H9 (cell line): ENCODE results near the gene ARPC1A. TPM values are rescaled to one million over a fixed set of nuclear protein-coding genes. Genes with fewer than 3 reads are reported as not detected.

Experiments
- DNase-seq: peaks from one replicate; pipeline ENCODE4 v3.0.0-alpha.2; 2017
- H2AFZ ChIP-seq: one replicate; pipeline ENCODE4 v1.6.1; 2013; ENCODE audit warnings: mild to moderate bottlenecking, low read length, control low read depth, moderate library complexity
- H2AK5ac ChIP-seq: 2 replicates; pipeline ENCODE4 v1.6.1; 2013; ENCODE audit warnings: low read length, control low read depth, mixed read lengths; ENCODE audit not compliant: insufficient read length
- H2BK120ac ChIP-seq: one replicate; pipeline ENCODE4 v1.6.1; 2013; ENCODE audit warnings: low read depth, mild to moderate bottlenecking, low read length, control low read depth, inconsistent platforms; ENCODE audit not compliant: poor library complexity, severe bottlenecking
- H2BK12ac ChIP-seq: 2 replicates; pipeline ENCODE4 v1.6.1; 2013; ENCODE audit warnings: low read length, control low read depth, mixed read lengths, low read depth; ENCODE audit not compliant: insufficient read length
- H2BK15ac ChIP-seq: 2 replicates; pipeline ENCODE4 v1.6.1; 2013; ENCODE audit warnings: low read depth, low read length, control low read depth
- H2BK20ac ChIP-seq: one replicate; pipeline ENCODE4 v1.6.1; 2013; ENCODE audit warnings: low read depth, mild to moderate bottlenecking, low read length, control low read depth, inconsistent platforms; ENCODE audit not compliant: poor library complexity, severe bottlenecking
- H2BK5ac ChIP-seq: 2 replicates; pipeline ENCODE4 v1.6.1; 2013; ENCODE audit warnings: low read length, control low read depth, mixed read lengths; ENCODE audit not compliant: insufficient read length
- H3K14ac ChIP-seq: 2 replicates; pipeline ENCODE4 v1.6.1; 2013; ENCODE audit warnings: low read length, control low read depth; ENCODE audit not compliant: insufficient read depth
- H3K18ac ChIP-seq: 2 replicates; pipeline ENCODE4 v1.6.1; 2013; ENCODE audit warnings: low read depth, mild to moderate bottlenecking, mixed read lengths, low read length, control low read depth; ENCODE audit not compliant: insufficient read length
- H3K23ac ChIP-seq: 2 replicates; pipeline ENCODE4 v1.6.1; 2013; ENCODE audit warnings: low read length, control low read depth, mixed read lengths, low read depth; ENCODE audit not compliant: insufficient read length
- H3K23me2 ChIP-seq: 2 replicates; pipeline ENCODE4 v1.6.1; 2013; ENCODE audit warnings: low read depth, mild to moderate bottlenecking, mixed read lengths, low read length, control low read depth; ENCODE audit not compliant: insufficient read length, poor library complexity, severe bottlenecking
- H3K27ac ChIP-seq: 2 replicates; pipeline ENCODE4 v1.5.1; 2013; ENCODE audit warnings: low read length, control low read depth, mixed read lengths, low read depth; ENCODE audit not compliant: insufficient read length
- H3K27me3 ChIP-seq: 2 replicates; pipeline ENCODE4 v1.6.1; 2013; ENCODE audit warnings: low read length, control low read depth, inconsistent platforms; ENCODE audit not compliant: insufficient read depth
- H3K4ac ChIP-seq: 2 replicates; pipeline ENCODE4 v1.6.1; 2013; ENCODE audit warnings: low read depth, mild to moderate bottlenecking, control low read depth, inconsistent platforms, low read length, moderate library complexity
- H3K4me1 ChIP-seq: 2 replicates; pipeline ENCODE4 v1.6.1; 2013; ENCODE audit warnings: low read length, control low read depth, inconsistent platforms; ENCODE audit not compliant: insufficient read depth
- H3K4me2 ChIP-seq: 2 replicates; pipeline ENCODE4 v1.6.1; 2013; ENCODE audit warnings: low read length, control low read depth, mixed read lengths; ENCODE audit not compliant: insufficient read length, insufficient read depth
- H3K56ac ChIP-seq: 2 replicates; pipeline ENCODE4 v1.6.1; 2013; ENCODE audit warnings: low read depth, mild to moderate bottlenecking, mixed read lengths, low read length, control low read depth; ENCODE audit not compliant: insufficient read length
- H3K79me1 ChIP-seq: 2 replicates; pipeline ENCODE4 v1.6.1; 2013; ENCODE audit warnings: low read depth, mild to moderate bottlenecking, moderate library complexity, low read length, control low read depth, inconsistent platforms; ENCODE audit not compliant: insufficient read depth, poor library complexity, severe bottlenecking
- H3K79me2 ChIP-seq: 2 replicates; pipeline ENCODE4 v1.6.1; 2013; ENCODE audit warnings: low read length, control low read depth, inconsistent platforms; ENCODE audit not compliant: insufficient read depth
- H3K9ac ChIP-seq: 2 replicates; pipeline ENCODE4 v1.6.1; 2013; ENCODE audit warnings: low read length, control low read depth, mixed read lengths; ENCODE audit not compliant: insufficient read length; ENCODE audit errors: extremely low read depth
- H3K9me3 ChIP-seq: one replicate; pipeline ENCODE4 v1.6.1; 2013; ENCODE audit warnings: low read depth, low read length, inconsistent platforms; ENCODE audit not compliant: control insufficient read depth
- H3T11ph ChIP-seq: one replicate; pipeline ENCODE4 v1.6.1; 2013; ENCODE audit warnings: mild to moderate bottlenecking, low read length, control low read depth, inconsistent platforms
- H4K20me1 ChIP-seq: one replicate; pipeline ENCODE4 v1.6.1; 2013; ENCODE audit not compliant: control insufficient read depth, insufficient read length, insufficient read depth
- H4K5ac ChIP-seq: 2 replicates; pipeline ENCODE4 v1.6.1; 2013; ENCODE audit warnings: low read depth, mild to moderate bottlenecking, mixed read lengths, low read length, control low read depth; ENCODE audit not compliant: insufficient read length
- H4K8ac ChIP-seq: replicated peaks from 2 replicates; pipeline ENCODE4 v1.6.1; 2013; ENCODE audit warnings: low read length, control low read depth, mixed read lengths, low read depth; ENCODE audit not compliant: insufficient read length
- H4K91ac ChIP-seq: 2 replicates; pipeline ENCODE4 v1.6.1; 2013; ENCODE audit warnings: low read depth, mild to moderate bottlenecking, moderate library complexity, mixed read lengths, low read length, control low read depth; ENCODE audit not compliant: insufficient read length
- H3K27ac Mint-ChIP-seq, 3 experiments: 2 replicates in 2 of 3; 3 replicates in 1 of 3; pipeline ENCODE4 v1.8.0; 2020 to 2021; ENCODE audit warnings: mixed read lengths in 3 of 3, mild to moderate bottlenecking in 1 of 3, moderate library complexity in 1 of 3
- H3K27me3 Mint-ChIP-seq: 2 replicates; pipeline ENCODE4 v1.8.0; 2021; ENCODE audit warnings: low read depth, mild to moderate bottlenecking, moderate library complexity, mixed read lengths
- H3K36me3 Mint-ChIP-seq, 3 experiments: 2 replicates in 2 of 3; 3 replicates in 1 of 3; pipeline ENCODE4 v1.8.0; 2020 to 2021; ENCODE audit warnings: low read depth in 3 of 3, mixed read lengths in 3 of 3; ENCODE audit not compliant: insufficient read depth in 1 of 3
- H3K4me1 Mint-ChIP-seq, 2 experiments: 2 replicates each; pipeline ENCODE4 v1.8.0; 2020; ENCODE audit warnings: mixed read lengths in 2 of 2
- H3K4me3 Mint-ChIP-seq, 2 experiments: 2 replicates in 1 of 2; 3 replicates in 1 of 2; pipeline ENCODE4 v1.8.0; 2020 to 2021; ENCODE audit warnings: mild to moderate bottlenecking in 2 of 2, mixed read lengths in 2 of 2, moderate library complexity in 1 of 2
- H3K9me3 Mint-ChIP-seq, 2 experiments: 2 replicates in 1 of 2; 3 replicates in 1 of 2; pipeline ENCODE4 v1.8.0; 2020; ENCODE audit warnings: mild to moderate bottlenecking in 2 of 2, mixed read lengths in 2 of 2, moderate library complexity in 1 of 2
- WGBS: extraction: QIAGEN DNeasy Blood & Tissue Kit; methylation state at CpG from one replicate; pipeline ENCODE4 v1.1.7; 2013; ENCODE audit warnings: missing lambda C conversion rate, low lambda C conversion rate, mixed read lengths; ENCODE audit not compliant: insufficient read length; ENCODE audit errors: extremely low coverage; 5-methylcytosine and 5-hydroxymethylcytosine counted together
- total RNA-seq: library from RNA; stranded (reverse); gene quantifications from 2 replicates; pipeline ENCODE4 v1.2.1, GENCODE V29; 2021
- TF ChIP-seq, protein P1 (sequence below): fragments of 200-600 bp; sonication (generic); conservative IDR thresholded peaks from 3 replicates; pipeline ENCODE4 v1.8.0; 2021; ENCODE audit warnings: antibody characterized with exemption, mild to moderate bottlenecking

Gene ARPC1A
- total RNA-seq, 1 experiment from 2014 or later: 169 TPM

DNA sequence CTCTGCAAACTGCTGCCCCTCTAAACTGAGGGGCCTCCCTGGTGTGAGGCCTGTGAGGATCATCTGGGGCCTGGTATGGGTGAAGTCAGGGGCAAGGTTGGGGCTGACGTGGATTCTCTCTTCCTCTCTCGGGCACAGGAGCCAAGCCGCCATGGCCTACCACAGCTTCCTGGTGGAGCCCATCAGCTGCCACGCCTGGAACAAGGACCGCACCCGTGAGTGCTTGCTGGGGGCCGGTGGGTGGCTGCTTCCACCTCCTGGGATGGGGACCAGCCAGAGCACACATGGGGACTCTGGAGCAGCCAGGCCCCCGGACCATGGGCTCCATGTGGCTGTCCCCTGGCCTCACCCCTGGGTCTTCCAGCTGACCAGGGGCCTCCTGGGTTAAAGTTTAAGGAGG lies 59.9 kb downstream of the ARPC1A start:
- H3K4me1 Mint-ChIP-seq: no peaks in the 10 kb centered on the region
- Histone ChIP-seq H2BK20ac (no peak overlapping the region), H3K27ac (no peak overlapping the region), H3K79me1 (no peaks in the 10 kb centered on the region), H3K56ac (no peak overlapping the region), H3K4me2 (no peak overlapping the region), H3K4ac (no peak overlapping the region), H3K27me3 (no peaks in the 10 kb centered on the region), H4K8ac (no peak overlapping the region), H4K20me1 (no peaks in the 10 kb centered on the region), H3K14ac (no peak overlapping the region), H2BK15ac (no peak overlapping the region), H2AK5ac (no peak overlapping the region), H3K23ac (no peak overlapping the region), H2BK12ac (no peak overlapping the region), H3T11ph (no peak overlapping the region), H3K18ac (no peak overlapping the region), H3K4me1 (no peaks in the 10 kb centered on the region), H2BK120ac (no peak overlapping the region), H3K79me2 (no peaks in the 10 kb centered on the region), H3K9me3 (no peaks in the 10 kb centered on the region), H2BK5ac (no peak overlapping the region), H3K23me2 (peaks cover 2% of the 10 kb centered on the region), H4K5ac (no peak overlapping the region), H2AFZ (no peak overlapping the region), H3K9ac (no peak overlapping the region), H4K91ac (no peak overlapping the region)
- no peak for DNase-seq
- no peaks in the 10 kb centered on the region; a peak in 1 of 5 replicates for H3K9me3 Mint-ChIP-seq
- no peaks in the 10 kb centered on the region; the same call in 1 of the 2 replicates for H3K27me3 Mint-ChIP-seq
- peaks cover 9 to 39% (median 17%) of the 10 kb centered on the region in 3 experiments; a peak in 6 of 7 replicates for H3K36me3 Mint-ChIP-seq
- WGBS: no CpG with 5 or more reads among the region's 8 CpGs
- H3K4me3 Mint-ChIP-seq: no peak overlapping the region
- H3K27ac Mint-ChIP-seq: no peak overlapping the region
- TF ChIP-seq, protein P1, sequence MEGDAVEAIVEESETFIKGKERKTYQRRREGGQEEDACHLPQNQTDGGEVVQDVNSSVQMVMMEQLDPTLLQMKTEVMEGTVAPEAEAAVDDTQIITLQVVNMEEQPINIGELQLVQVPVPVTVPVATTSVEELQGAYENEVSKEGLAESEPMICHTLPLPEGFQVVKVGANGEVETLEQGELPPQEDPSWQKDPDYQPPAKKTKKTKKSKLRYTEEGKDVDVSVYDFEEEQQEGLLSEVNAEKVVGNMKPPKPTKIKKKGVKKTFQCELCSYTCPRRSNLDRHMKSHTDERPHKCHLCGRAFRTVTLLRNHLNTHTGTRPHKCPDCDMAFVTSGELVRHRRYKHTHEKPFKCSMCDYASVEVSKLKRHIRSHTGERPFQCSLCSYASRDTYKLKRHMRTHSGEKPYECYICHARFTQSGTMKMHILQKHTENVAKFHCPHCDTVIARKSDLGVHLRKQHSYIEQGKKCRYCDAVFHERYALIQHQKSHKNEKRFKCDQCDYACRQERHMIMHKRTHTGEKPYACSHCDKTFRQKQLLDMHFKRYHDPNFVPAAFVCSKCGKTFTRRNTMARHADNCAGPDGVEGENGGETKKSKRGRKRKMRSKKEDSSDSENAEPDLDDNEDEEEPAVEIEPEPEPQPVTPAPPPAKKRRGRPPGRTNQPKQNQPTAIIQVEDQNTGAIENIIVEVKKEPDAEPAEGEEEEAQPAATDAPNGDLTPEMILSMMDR: no peak
